Esophagus squamous epithelium (tissue), 5 donors: ENCODE measurements around the gene OTUD6A. TPM values are rescaled to one million over a fixed set of nuclear protein-coding genes. Genes with fewer than 3 reads are reported as not detected.

Source experiments
- DNase-seq: peaks from one replicate; lab custom pipeline; 2025; lab: John Stamatoyannopoulos, UW
- H3K27ac ChIP-seq, 4 donors: fragments of 200-600 bp; sonication (generic); one replicate each; pipeline ENCODE4 v1.5.1; 2016 to 2019; ENCODE audit warnings: mild to moderate bottlenecking in 1 of 4
- H3K27me3 ChIP-seq, 4 donors: fragments of 200-600 bp; sonication (generic); 1 replicate in 3 of 4; 2 replicates in 1 of 4; pipeline versions ENCODE4 v1.5.1 to v1.6.0; 2017 to 2021; ENCODE audit warnings: antibody characterized with exemption in 1 of 4
- H3K36me3 ChIP-seq, 3 donors: fragments of 200-600 bp; sonication (generic); one replicate each; pipeline ENCODE4 v1.5.1; 2016 to 2019
- H3K4me1 ChIP-seq, 3 donors: fragments of 200-600 bp; sonication (generic); one replicate each; pipeline ENCODE4 v1.5.1; 2017 to 2019
- H3K4me3 ChIP-seq, 4 donors: fragments of 200-600 bp; sonication (generic); 1 replicate in 3 of 4; 2 replicates in 1 of 4; pipeline ENCODE4 v1.5.1; 2016 to 2019; ENCODE audit warnings: mild to moderate bottlenecking in 2 of 4, moderate library complexity in 1 of 4
- H3K9me3 ChIP-seq, 3 donors: fragments of 200-600 bp; sonication (generic); one replicate each; pipeline ENCODE4 v1.5.1; 2016 to 2019
- POLR2A ChIP-seq, 4 donors: fragments of 450-650 bp; IDR thresholded peaks; one replicate each; pipeline ENCODE4 v1.6.1; 2017; ENCODE audit warnings: antibody characterized with exemption in 4 of 4, mild to moderate bottlenecking in 4 of 4, moderate library complexity in 3 of 4
- WGBS, 2 donors: methylation state at CpG; one replicate each; pipeline ENCODE4 v1.1.5; 2018; 5-methylcytosine and 5-hydroxymethylcytosine counted together
- intact Hi-C: fragments of 100-400 bp; cut with DNase I; formaldehyde crosslinking; loops from one replicate; pipeline ENCODE4 v1.15.0; 2022
- total RNA-seq, 4 donors: library from RNA; depleted of rRNA; stranded (reverse); fragments of >200 nt; gene quantifications; one replicate each; pipeline ENCODE4 v1.1.0, GENCODE V29; 2016
- TF ChIP-seq, protein P1 (sequence below), 6 experiments: fragments of 450-650 bp in 4 of 6; fragments of 200-600 bp in 2 of 6; sonication (generic) in 2 of 6; IDR thresholded peaks; one replicate each; pipeline ENCODE4 v1.5.1; 2016 to 2019; ENCODE audit warnings: antibody characterized with exemption in 6 of 6, mild to moderate bottlenecking in 4 of 6, moderate library complexity in 4 of 6
- donor health status: DM: yes; HTN: yes; CAD: no.

OTUD6A gene
- total RNA-seq, 4 donors from 2014 or later, result not detected

DNA sequence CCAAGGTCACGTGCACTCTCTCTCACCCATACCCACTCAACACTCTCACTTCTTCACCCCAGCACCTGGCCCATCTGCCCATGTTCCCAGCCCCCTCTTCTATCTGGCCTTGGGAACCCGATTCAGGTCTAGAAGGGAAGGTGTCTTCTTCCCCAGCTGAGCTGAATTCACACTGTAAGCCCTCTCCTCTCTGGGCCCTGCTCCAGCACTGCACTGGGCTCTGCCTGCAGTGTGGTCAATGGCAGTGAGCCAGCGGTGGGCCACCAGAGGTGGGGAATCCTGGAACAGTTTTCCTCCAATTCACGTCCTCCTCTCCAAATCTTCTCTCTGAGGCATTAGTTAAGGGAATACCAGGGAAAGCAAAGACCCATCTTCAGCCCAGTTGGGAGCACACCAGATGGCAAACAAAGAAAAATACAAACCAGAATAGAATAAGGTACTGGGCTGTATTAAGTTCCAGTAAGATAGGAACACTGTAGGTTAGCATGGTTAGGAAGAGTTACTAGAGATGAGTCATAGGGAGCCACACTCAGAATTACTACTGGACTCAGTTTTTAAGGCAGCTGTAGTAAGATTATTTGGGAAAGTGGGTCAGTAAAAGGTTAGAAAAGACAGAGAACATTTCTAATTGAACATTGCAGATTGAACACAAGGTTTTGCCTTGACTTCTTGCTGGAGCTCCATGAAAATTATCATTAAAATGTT lies 17.6 kb upstream of the OTUD6A start:
- no peak overlapping the region for H3K4me3 ChIP-seq
- H3K27me3 ChIP-seq, result no peaks in the 10 kb centered on the region
- no peak overlapping the region for H3K27ac ChIP-seq
- no peaks in the 10 kb centered on the region for H3K9me3 ChIP-seq
- TF ChIP-seq, protein P1, sequence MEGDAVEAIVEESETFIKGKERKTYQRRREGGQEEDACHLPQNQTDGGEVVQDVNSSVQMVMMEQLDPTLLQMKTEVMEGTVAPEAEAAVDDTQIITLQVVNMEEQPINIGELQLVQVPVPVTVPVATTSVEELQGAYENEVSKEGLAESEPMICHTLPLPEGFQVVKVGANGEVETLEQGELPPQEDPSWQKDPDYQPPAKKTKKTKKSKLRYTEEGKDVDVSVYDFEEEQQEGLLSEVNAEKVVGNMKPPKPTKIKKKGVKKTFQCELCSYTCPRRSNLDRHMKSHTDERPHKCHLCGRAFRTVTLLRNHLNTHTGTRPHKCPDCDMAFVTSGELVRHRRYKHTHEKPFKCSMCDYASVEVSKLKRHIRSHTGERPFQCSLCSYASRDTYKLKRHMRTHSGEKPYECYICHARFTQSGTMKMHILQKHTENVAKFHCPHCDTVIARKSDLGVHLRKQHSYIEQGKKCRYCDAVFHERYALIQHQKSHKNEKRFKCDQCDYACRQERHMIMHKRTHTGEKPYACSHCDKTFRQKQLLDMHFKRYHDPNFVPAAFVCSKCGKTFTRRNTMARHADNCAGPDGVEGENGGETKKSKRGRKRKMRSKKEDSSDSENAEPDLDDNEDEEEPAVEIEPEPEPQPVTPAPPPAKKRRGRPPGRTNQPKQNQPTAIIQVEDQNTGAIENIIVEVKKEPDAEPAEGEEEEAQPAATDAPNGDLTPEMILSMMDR (IDR thresholded peaks at IDR 0.05), result no peak
- no peak for TF ChIP-seq POLR2A (IDR thresholded peaks at IDR 0.05)
- intact Hi-C loops, result no loop called here
- no peaks in the 10 kb centered on the region for H3K4me1 ChIP-seq
- 45 to 78% methylated on average over 3 to 4 of the region's 4 CpGs for WGBS, 2 donors
- no peak for DNase-seq
- H3K36me3 ChIP-seq, result no peaks in the 10 kb centered on the region

DNA sequence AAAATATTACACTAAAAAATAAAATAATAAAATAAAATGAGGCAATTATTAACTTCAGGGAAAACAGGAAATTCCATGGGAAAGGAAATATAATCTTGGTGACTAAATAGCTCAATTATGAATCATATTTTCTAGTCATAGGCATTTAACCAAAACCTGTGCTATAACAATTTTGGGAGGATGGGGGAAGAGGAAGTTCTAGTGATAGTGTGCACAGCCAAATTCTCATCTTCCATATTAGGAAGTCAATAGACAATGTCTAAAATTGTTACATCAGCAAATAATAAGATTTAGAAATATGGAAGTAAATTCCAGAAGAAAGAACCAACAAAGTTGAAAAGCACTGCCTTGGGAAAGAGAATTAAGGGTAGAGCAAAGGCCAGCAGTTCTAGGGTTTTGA lies 15.3 kb upstream of the OTUD6A start:
- Histone ChIP-seq H3K27ac (no peak overlapping the region), H3K9me3 (no peaks in the 10 kb centered on the region), H3K4me1 (no peaks in the 10 kb centered on the region), H3K36me3 (no peaks in the 10 kb centered on the region), H3K27me3 (no peaks in the 10 kb centered on the region), H3K4me3 (no peak overlapping the region)
- intact Hi-C loops, result no loop called here
- DNase-seq, result no peak
- TF ChIP-seq, protein P1 (IDR thresholded peaks at IDR 0.05), result no peak
- TF ChIP-seq POLR2A (IDR thresholded peaks at IDR 0.05), result no peak

DNA sequence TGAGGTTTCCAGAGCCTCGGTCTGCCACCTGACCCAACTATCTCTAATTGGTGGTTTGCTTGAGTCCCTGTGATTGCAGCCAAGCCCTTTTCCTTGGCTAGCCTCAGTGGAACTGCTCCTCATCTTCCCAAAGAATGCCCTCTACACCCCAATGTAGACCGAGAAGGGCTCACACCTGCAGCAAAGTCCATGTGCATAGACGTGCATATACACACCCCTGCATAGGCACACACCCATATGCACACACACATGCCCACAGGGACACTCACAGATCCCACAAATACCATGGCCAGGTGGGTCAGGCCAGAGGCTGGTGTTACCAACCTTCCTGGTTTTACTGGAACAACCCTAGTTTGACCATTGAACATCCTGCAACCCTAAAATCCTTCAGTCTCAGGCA lies 12.9 kb upstream of the OTUD6A start:
- TF ChIP-seq, protein P1 (IDR thresholded peaks at IDR 0.05), result no peak
- no peak for TF ChIP-seq POLR2A (IDR thresholded peaks at IDR 0.05)
- Histone ChIP-seq H3K4me3 (no peak overlapping the region), H3K36me3 (no peaks in the 10 kb centered on the region), H3K4me1 (no peaks in the 10 kb centered on the region), H3K27ac (no peak overlapping the region), H3K9me3 (no peaks in the 10 kb centered on the region), H3K27me3 (no peaks in the 10 kb centered on the region)
- intact Hi-C loops, result no loop called here
- 86% methylated on average over 3 of the region's 3 CpGs; no CpG with 5 or more reads in 1 of the 2 donors for WGBS, 2 donors
- no peak for DNase-seq

DNA sequence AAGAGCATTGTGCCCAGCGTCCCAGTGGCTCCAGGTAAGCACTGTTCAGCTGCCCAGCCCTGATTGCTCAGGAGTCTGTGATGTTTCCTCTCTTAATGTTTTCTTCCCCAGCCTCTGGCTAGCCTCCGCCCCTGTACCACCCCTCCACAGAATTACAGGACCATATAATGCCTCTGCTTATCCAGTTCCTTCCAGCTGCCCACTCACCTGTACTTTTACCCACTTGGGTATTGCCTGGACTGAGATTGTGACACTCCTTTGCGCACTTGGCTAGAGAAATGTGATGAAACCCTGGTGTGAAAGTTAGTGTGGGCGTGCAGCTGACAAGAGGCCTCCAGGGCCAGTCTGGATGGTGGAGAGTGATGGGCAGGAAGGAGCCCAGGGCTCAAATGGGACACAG lies 12.3 kb upstream of the OTUD6A start, which contains the start of gene AWAT2:
Gene AWAT2, minus strand, starts transcription at position 14 of the 400 bp plus-strand sequence. Its CDS starts 6 bp downstream, at position 8.
- no peaks in the 10 kb centered on the region for H3K4me1 ChIP-seq
- H3K9me3 ChIP-seq, result no peaks in the 10 kb centered on the region
- TF ChIP-seq, protein P1 (IDR thresholded peaks at IDR 0.05), result no peak
- TF ChIP-seq POLR2A (IDR thresholded peaks at IDR 0.05), result no peak
- no peak for DNase-seq
- H3K27ac ChIP-seq, result no peak within 1 kb of the TSS
- no peaks in the 10 kb centered on the region for H3K36me3 ChIP-seq
- no peak within 1 kb of the TSS for H3K4me3 ChIP-seq
- H3K27me3 ChIP-seq, result no peaks in the 10 kb centered on the region
- intact Hi-C loops, result no loop called here
- 62 to 93% methylated on average over 3 to 4 of the region's 4 CpGs for WGBS, 2 donors

DNA sequence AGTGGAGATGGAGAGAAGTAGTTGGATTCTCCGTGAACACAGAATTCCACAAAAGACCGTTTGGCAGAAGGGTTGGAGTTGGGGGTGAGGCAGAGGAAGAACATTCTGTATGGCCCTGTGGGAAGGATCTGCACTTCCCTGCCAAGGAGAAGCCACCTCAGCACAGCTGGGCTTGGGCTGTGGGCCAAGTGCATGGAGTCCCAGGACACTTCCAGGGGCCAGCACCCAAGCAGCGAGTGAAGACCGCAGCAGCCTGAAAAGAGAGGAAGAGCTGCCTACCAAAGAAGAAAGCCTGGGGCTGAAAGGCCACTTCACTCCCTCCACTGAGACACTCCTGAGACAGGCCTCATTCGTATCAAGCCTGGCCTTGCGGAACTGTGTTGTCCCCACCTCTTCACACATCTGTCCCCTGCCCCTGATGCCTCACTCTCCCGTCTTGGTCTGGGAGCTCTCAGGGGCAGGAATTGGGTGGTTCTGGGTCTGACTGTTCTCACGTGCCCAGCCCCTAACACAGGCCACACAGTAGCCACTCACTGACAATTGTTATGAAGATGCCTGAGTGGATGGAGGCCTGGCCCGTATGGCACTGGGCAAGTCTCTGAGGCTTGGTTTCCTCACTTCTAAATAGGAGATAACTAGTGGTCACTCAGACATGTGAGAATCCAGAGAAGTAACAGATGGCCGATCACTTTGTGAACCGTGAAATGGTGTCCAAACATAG lies 9.2 kb upstream of the OTUD6A start:
- Histone ChIP-seq H3K4me1 (no peaks in the 10 kb centered on the region), H3K9me3 (no peaks in the 10 kb centered on the region), H3K4me3 (no peak overlapping the region), H3K27ac (no peak overlapping the region), H3K27me3 (no peaks in the 10 kb centered on the region), H3K36me3 (no peaks in the 10 kb centered on the region)
- TF ChIP-seq, protein P1 (IDR thresholded peaks at IDR 0.05), result no peak
- no peak for TF ChIP-seq POLR2A (IDR thresholded peaks at IDR 0.05)
- intact Hi-C loops, result no loop called here
- 76 to 80% methylated on average over 3 to 6 of the region's 11 CpGs for WGBS, 2 donors
- DNase-seq, result no peak
